ENCODE measurements around the gene FGD4.

The FGD4 gene

GRCh38 chr12:32605326-32606095 lies 206.2 kb downstream of the FGD4 start:
- Mint-ChIP-seq H3K9me3 (no peaks in the 10 kb centered on the region), H3K36me3 (ENCODE audit: low read depth) (peaks cover 11% of the 10 kb centered on the region), H3K4me3 (no peak overlapping the region), H3K27ac (peak overlapping the region; percentile 77 to 91 (median 89)), H3K4me1 (peaks cover 12% of the 10 kb centered on the region), H3K27me3 (ENCODE audit: low read depth) (no peaks in the 10 kb centered on the region)
- no peak for TF ChIP-seq CTCF (IDR thresholded peaks at IDR 0.05; ENCODE audit: unreplicated experiment in 3 of 3)

GRCh38 chr12:32606443-32606842 lies 207.1 kb downstream of the FGD4 start:
- H3K4me1 Mint-ChIP-seq, result peaks cover 12% of the 10 kb centered on the region
- peak overlapping the region; percentile 2 to 75 (median 61) for H3K27ac Mint-ChIP-seq
- no peak for TF ChIP-seq CTCF (IDR thresholded peaks at IDR 0.05; ENCODE audit: unreplicated experiment in 3 of 3)
- no peak overlapping the region for H3K4me3 Mint-ChIP-seq
- H3K36me3 Mint-ChIP-seq (ENCODE audit: low read depth), result peaks cover 11% of the 10 kb centered on the region
- H3K9me3 Mint-ChIP-seq, result no peaks in the 10 kb centered on the region
- no peaks in the 10 kb centered on the region for H3K27me3 Mint-ChIP-seq (ENCODE audit: low read depth)

- Mint-ChIP-seq H3K9me3 (no peaks in the 10 kb centered on the region), H3K4me3 (no peak overlapping the region), H3K4me1 (peaks cover 18% of the 10 kb centered on the region), H3K27ac (no peak overlapping the region), H3K36me3 (ENCODE audit: low read depth) (peaks cover 23% of the 10 kb centered on the region), H3K27me3 (ENCODE audit: low read depth) (no peaks in the 10 kb centered on the region)
- TF ChIP-seq CTCF (IDR thresholded peaks at IDR 0.05; ENCODE audit: unreplicated experiment in 3 of 3), result no peak
Observed at GRCh38 chr12:32609966-32610365, 210.6 kb downstream of the FGD4 start.

- Mint-ChIP-seq H3K27me3 (ENCODE audit: low read depth) (no peaks in the 10 kb centered on the region), H3K4me3 (no peak overlapping the region), H3K27ac (no peak overlapping the region), H3K36me3 (ENCODE audit: low read depth) (peaks cover 26% of the 10 kb centered on the region), H3K4me1 (peaks cover 6% of the 10 kb centered on the region), H3K9me3 (no peaks in the 10 kb centered on the region)
- TF ChIP-seq CTCF (IDR thresholded peaks at IDR 0.05; ENCODE audit: unreplicated experiment in 3 of 3), result no peak
Observed at GRCh38 chr12:32611986-32612385, 212.6 kb downstream of the FGD4 start.

GRCh38 chr12:32612658-32613614 lies 213.6 kb downstream of the FGD4 start:
- Mint-ChIP-seq H3K36me3 (ENCODE audit: low read depth) (peaks cover 30% of the 10 kb centered on the region), H3K27ac (peak overlapping the region in 1 of 3 experiments; percentile 35), H3K4me1 (peaks cover 6% of the 10 kb centered on the region)

More at GRCh38 chr12:32612658-32613614, 213.6 kb downstream of the FGD4 start:
- no peaks in the 10 kb centered on the region for H3K27me3 Mint-ChIP-seq (ENCODE audit: low read depth)
- no peaks in the 10 kb centered on the region for H3K9me3 Mint-ChIP-seq
- no peak for TF ChIP-seq CTCF (IDR thresholded peaks at IDR 0.05; ENCODE audit: unreplicated experiment in 3 of 3)
- no peak overlapping the region for H3K4me3 Mint-ChIP-seq

Data from nephron (organoid).